Gastrocnemius medialis (tissue), 4 donors: ENCODE data around the gene JCAD.

Experiments used
- CTCF ChIP-seq, 5 experiments: fragments of 450-650 bp in 3 of 5; fragments of 200-600 bp in 2 of 5; sonication (generic) in 2 of 5; IDR thresholded peaks in 4 of 5; conservative IDR thresholded peaks in 1 of 5; 1 replicate in 4 of 5; 2 replicates in 1 of 5; pipeline ENCODE4 v1.5.1; 2016 to 2019; ENCODE audit warnings: antibody characterized with exemption in 5 of 5, mild to moderate bottlenecking in 3 of 5, moderate library complexity in 3 of 5
- POLR2A ChIP-seq, 2 donors: fragments of 450-650 bp; IDR thresholded peaks; one replicate each; pipeline ENCODE4 v1.6.1; 2017; ENCODE audit warnings: antibody characterized with exemption in 2 of 2, mild to moderate bottlenecking in 2 of 2, moderate library complexity in 2 of 2

- no peak for TF ChIP-seq CTCF (IDR thresholded peaks at IDR 0.05 in 4 of 5, conservative IDR thresholded peaks at IDR 0.05 in 1 of 5)
- TF ChIP-seq POLR2A (IDR thresholded peaks at IDR 0.05) = no peak
Measured at GRCh38 chr10:29993319-29993915, 66.0 kb downstream of the JCAD start.
